SH-SY5Y (cell line): Measurements from ENCODE around the gene OTP.

Experiments
- GATA2 ChIP-seq: IDR thresholded peaks from 2 replicates; pipeline ENCODE4 v1.6.1; 2011; ENCODE audit warnings: mild to moderate bottlenecking, low read depth, low read length
- GATA3 ChIP-seq: IDR thresholded peaks from 2 replicates; pipeline ENCODE4 v1.6.1; 2011; ENCODE audit warnings: low read depth, mild to moderate bottlenecking, low read length, moderate library complexity

GRCh38 chr5:77662635-77663034, 24.1 kb upstream of the OTP start:
- TF ChIP-seq GATA3: no peak
- TF ChIP-seq GATA2: no peak
